ENCODE measurements around the gene ATP6V1F.
"Not testable (repeated sequence)": the region's sequence is repeated elsewhere in the genome, so short reads cannot be mapped to it uniquely, and the experiment has no call there.

The ATP6V1F gene

GRCh38 chr7:128906766-128907559 is 44.3 kb downstream of the ATP6V1F start:
- DNase-seq (ENCODE audit: insufficient read length, low spot score): no peak
- FAIRE-seq: no peak
- TF ChIP-seq POLR2A (IDR thresholded peaks at IDR 0.05; ENCODE audit: low read depth, low read length): no peak

- no peak for TF ChIP-seq POLR2A (IDR thresholded peaks at IDR 0.05; ENCODE audit: low read depth, low read length)
- FAIRE-seq: no peak
- no peak for DNase-seq (ENCODE audit: insufficient read length, low spot score)
These were observed 46.3 kb downstream of the ATP6V1F start for GRCh38 chr7:128908750-128909624.

- peak; percentile 86 for DNase-seq (ENCODE audit: insufficient read length, low spot score)
- no peak for FAIRE-seq
These were observed 47.2 kb downstream of the ATP6V1F start for GRCh38 chr7:128909625-128910568.

GRCh38 chr7:128910569-128910945 is 47.9 kb downstream of the ATP6V1F start, which contains the start of gene KCP:
Gene KCP, minus strand, starts transcription at chr7:128910709. Its CDS starts 33 bp downstream, at chr7:128910676.
- DNase-seq (ENCODE audit: insufficient read length, low spot score) (no peak), FAIRE-seq (no peak)
- no peak for TF ChIP-seq POLR2A (IDR thresholded peaks at IDR 0.05; ENCODE audit: low read depth, low read length)

More at GRCh38 chr7:128909625-128910568, 47.2 kb downstream of the ATP6V1F start:
- TF ChIP-seq POLR2A (IDR thresholded peaks at IDR 0.05; ENCODE audit: low read depth, low read length): no peak

- no peak for TF ChIP-seq POLR2A (IDR thresholded peaks at IDR 0.05; ENCODE audit: low read depth, low read length)
- no peak for DNase-seq (ENCODE audit: insufficient read length, low spot score)
- no peak for FAIRE-seq
These were observed 48.9 kb downstream of the ATP6V1F start for GRCh38 chr7:128911423-128912031.

- DNase-seq (ENCODE audit: insufficient read length, low spot score): no peak
- no peak for TF ChIP-seq POLR2A (IDR thresholded peaks at IDR 0.05; ENCODE audit: low read depth, low read length)
- no peak for FAIRE-seq
These were observed 49.6 kb downstream of the ATP6V1F start for GRCh38 chr7:128912281-128912680.

- DNase-seq (ENCODE audit: insufficient read length, low spot score); FAIRE-seq: not testable (repeated sequence)
These were observed 50.2 kb downstream of the ATP6V1F start for GRCh38 chr7:128912709-128913495.

GRCh38 chr7:128913870-128914565 is 51.4 kb downstream of the ATP6V1F start:
- DNase-seq (ENCODE audit: insufficient read length, low spot score) (no peak), FAIRE-seq (no peak)
- no peak for TF ChIP-seq POLR2A (IDR thresholded peaks at IDR 0.05; ENCODE audit: low read depth, low read length)

GRCh38 chr7:128914566-128915151 is 52.0 kb downstream of the ATP6V1F start:
- no peak for TF ChIP-seq POLR2A (IDR thresholded peaks at IDR 0.05; ENCODE audit: low read depth, low read length)
- FAIRE-seq: no peak
- DNase-seq (ENCODE audit: insufficient read length, low spot score): no peak

- TF ChIP-seq POLR2A (IDR thresholded peaks at IDR 0.05; ENCODE audit: low read depth, low read length): no peak
- FAIRE-seq (no peak), DNase-seq (ENCODE audit: insufficient read length, low spot score) (no peak)
These were observed 52.7 kb downstream of the ATP6V1F start for GRCh38 chr7:128915271-128915819.
